RCC 7860 (cell line): ENCODE data around the gene SLC19A1.

Source experiments
- DNase-seq: peaks from one replicate; pipeline ENCODE4 v3.0.0-alpha.2; 2015; ENCODE audit warnings: low spot score
- FAIRE-seq: peaks from 2 replicates; lab custom pipeline; 2012; peaks lifted over from hg19 to GRCh38; lab: Jason Lieb, UNC

Gene SLC19A1

DNA sequence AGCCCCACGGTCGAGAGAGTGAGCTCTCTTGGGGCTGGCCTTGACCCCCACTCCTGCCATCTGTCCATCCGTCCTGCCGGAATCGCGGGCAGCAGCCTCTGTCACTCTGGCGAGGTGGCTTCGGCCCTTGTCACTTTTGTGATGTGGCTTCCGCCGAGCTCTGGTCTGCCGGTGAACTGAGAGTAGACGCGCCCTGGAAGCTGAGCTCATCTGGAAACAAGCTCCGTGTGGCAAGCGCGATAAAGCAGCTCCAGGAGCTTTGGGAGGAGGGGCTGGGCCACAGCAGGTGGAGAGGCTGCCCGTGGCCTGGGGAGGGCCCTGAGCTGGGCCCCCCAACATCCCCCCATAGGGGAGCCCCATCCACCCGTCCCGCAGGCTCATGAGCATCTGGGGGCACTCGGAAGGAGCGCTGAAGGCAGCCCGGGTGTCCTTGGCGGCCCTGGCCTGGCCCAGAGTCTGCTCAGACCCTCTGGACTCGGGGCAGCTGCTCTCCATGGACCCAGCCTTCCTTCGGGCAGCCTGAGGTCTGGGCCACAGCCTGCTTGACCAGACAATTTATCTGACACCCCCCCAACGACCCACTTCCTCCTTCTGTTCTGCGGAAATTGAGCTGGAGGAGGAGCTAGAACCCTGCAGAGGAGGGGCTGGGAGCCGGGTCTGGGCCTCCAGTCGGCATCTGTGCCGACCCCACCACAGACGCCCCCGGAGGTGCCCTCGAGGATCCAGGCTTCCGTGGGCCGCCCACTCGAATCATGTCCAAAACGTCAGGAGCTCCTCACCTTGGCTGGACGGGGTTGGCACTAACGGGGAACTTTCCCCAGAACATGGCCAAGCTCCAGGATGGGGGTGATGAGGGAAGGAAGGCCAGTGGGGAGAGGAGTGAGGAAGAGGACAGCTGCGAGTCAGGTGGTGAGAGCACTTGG is 59.1 kb downstream of the SLC19A1 start:
- DNase-seq, result no peak
- FAIRE-seq, result no peak

DNA sequence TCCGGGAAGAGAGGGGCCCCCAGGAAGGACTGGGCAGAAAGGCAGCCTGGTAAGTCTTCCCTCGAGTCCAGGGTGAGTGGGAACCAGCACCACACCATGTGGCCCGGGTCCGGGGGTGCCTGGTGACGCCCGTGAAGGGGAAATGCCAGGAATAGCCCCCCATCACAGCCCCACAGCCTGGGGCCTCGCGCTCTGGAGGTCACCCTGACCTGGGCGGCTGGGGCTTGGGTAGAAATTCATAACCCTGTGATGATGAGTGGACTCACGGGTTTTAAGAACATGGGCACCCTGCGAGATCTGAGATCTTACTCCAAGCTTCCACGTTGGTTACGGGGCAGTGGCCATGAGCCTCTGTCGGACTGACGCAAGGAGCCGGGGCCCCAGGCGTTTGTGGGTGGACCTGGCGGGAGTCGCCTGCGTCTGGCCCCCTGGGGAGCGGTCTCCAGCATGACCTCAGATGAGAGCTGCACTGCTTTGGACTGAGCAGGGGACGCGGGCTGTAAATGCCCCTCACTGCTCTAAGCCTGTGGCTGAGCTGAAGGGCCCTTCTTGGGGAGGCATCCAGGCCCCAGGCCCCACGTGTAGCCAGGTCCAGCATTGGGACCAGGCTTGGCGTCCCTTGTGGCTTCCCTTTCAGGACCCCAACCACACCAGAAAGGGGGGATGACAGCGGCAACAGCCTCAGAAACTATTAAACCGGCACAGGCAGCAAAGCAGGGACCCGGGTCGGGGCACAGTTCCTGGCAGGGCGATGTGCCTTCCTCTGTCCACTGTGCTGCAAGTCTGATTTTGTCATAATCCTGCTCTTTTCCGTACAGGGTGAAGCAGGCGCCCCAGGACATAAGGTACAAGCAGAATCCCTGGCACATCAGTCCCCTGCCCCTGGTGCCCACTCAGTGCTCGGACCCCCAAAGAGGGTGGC is 60.0 kb downstream of the SLC19A1 start:
- FAIRE-seq, result no peak
- DNase-seq, result no peak

DNA sequence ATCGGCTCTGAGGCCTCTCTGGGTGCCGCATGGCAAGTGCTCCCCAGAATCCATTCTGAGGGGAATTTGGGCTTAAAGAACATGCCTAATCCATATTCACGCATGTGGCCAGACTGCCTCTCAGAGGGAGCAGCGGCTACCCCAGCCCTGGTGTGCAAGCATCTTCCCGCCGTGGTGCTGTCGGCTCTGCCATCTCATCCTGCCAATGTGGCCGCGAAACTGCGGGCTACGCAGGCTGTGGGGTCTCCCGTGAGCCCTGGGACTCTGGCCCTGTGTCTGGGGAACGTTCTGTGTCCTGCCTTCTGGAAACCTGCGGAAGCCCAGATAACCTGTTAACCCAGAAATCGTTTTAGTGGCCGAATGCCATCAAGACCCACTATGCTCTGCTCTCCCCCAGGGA is 60.7 kb downstream of the SLC19A1 start:
- no peak for FAIRE-seq

DNA sequence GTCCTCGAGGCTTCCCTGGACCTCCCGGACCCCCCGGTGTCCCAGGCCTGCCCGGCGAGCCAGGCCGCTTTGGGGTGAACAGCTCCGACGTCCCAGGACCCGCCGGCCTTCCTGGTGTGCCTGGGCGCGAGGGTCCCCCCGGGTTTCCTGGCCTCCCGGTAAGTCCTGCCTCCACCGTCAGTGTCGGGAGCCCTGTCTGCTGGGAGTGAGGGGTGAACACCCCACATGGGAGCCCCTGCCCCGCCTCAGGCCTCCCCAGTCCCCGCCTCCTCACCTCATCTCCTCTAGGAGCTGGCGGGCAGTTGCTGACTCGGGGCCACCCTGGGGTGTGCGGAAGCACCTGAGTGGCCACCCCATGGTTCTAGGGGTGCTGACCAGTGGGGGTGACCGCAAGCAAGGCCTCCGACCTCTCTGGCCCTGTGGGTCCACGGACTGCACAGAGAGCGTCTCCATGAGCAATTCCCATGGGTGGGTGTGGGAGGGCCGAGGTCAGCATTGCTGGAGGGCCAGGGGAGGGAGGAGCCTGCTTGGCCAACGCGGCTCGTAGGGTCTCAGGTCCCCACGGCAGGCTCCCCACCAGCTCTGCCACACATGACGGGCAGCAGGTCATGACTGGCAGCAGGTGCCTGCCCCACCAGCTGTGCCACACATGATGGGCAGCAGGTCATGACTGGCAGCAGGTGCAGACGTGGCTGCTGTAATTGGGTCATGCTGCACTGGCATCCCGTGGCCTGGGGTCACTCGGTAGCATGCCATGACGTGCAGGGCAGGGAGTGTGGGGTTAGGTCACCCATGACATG is 61.3 kb downstream of the SLC19A1 start:
- DNase-seq (no peak), FAIRE-seq (no peak)

More for the DNA sequence above, 60.7 kb downstream of the SLC19A1 start:
- no peak for DNase-seq

DNA sequence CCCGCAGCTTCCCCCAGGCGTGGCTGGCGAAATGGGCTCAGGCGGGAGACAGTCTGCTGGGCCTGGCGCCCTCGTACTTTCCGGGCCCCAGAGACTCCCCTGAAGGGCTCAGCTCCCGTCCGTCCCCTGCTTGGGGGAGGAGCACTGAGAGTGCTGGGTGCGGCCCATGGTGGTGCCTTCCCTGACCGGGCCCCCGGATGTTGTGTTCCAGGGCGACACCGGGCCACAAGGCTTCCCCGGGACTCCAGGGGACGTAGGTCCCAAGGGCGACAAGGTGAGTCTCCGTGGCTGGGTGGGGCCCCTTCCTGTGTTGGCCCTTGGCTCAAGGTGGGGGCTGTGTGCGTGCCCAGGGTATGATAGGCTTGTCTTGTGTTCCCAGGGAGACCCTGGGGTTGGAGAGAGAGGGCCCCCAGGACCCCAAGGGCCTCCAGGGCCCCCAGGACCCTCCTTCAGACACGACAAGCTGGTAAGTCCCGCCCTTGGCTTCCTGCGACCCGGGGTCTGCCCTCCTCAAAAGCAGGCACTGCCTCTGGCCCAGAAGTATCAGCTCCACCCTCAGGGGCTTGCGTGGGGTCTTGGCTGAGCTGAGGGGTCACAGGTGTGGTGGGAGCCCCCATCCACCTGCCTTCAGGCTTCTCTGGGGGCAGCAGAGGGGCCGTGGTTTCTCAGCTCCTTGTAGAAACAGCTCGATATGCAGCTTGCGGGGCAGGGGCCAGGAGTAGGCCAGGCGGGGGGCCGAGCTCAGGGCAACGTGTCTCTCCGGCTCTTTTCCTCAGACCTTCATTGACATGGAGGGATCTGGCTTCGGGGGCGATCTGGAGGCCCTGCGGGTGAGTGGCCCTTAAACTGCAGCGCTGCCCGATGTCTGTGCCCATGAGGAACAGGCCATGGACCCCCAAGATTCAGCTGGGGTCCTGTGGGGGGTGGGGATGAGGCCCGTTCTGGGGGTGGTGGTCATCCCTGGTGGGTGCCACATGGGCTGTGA is 62.3 kb downstream of the SLC19A1 start:
- FAIRE-seq (no peak), DNase-seq (no peak)

DNA sequence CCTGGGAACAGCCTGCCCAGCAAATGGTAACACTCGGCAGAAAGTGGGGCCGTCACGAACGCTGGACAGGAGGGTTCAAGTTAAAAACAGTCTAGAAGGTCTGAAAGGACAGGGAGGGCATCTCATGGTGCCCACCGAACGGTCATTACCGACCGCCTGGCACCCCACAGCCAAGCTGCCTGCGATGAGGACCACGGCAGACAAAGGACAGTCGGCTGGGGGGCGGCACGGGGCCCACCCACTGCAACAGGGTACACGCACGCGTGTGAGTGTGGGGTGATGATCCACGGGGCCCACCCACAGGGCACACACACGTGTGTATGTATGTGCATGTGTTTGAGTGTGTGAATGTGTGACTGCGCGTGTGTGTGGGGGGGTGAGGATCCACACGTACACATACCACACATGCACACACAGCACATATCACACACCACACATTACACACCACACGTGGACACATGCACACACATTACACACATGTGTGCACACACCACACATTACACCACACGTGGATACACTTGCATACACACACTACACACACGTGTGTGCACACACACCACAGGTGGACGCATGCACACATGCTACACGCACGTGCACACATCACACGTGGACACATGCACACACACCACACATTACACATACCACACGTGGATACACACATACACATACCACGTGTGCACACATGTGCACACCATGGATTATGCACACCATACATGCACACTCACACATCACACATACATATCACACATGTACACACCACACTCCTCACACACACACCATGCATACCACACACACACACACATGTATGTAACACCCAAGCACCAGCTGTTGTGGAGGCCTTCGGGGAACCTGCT is 63.2 kb downstream of the SLC19A1 start:
- DNase-seq (no peak), FAIRE-seq (no peak)

DNA sequence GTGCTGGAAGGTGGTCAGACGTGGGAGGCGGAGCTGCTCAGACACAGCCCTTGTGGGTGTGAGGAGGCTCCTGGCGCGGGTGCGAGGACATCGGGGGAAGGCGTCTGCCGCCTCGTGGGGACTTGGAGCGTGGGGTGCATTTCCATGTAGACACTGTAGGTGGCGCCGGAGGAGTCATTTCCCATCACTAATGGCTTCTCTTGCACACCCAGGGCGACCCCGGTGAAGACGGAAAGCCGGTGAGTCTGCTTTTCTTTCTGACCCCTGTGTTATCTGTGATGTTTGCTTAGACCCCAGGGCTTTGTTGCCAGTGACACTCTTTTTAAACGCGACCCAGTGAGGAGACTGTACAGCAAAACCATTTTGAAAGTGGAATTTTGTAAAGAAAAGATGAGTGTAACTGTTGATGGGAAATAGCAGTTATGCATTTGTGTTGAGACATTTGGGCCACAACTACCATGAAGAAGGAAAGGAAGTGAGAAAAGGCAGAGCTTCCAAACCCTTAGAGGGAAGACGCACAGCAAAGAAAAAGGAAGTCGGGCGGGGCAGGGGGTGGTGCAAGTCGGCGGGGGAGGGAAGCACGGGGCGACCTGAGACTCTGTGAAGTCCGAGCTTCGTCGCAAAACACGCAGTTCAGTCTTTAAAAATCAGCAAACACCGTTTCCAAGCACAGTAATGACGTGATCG is 64.0 kb downstream of the SLC19A1 start:
- no peak for FAIRE-seq
- no peak for DNase-seq

DNA sequence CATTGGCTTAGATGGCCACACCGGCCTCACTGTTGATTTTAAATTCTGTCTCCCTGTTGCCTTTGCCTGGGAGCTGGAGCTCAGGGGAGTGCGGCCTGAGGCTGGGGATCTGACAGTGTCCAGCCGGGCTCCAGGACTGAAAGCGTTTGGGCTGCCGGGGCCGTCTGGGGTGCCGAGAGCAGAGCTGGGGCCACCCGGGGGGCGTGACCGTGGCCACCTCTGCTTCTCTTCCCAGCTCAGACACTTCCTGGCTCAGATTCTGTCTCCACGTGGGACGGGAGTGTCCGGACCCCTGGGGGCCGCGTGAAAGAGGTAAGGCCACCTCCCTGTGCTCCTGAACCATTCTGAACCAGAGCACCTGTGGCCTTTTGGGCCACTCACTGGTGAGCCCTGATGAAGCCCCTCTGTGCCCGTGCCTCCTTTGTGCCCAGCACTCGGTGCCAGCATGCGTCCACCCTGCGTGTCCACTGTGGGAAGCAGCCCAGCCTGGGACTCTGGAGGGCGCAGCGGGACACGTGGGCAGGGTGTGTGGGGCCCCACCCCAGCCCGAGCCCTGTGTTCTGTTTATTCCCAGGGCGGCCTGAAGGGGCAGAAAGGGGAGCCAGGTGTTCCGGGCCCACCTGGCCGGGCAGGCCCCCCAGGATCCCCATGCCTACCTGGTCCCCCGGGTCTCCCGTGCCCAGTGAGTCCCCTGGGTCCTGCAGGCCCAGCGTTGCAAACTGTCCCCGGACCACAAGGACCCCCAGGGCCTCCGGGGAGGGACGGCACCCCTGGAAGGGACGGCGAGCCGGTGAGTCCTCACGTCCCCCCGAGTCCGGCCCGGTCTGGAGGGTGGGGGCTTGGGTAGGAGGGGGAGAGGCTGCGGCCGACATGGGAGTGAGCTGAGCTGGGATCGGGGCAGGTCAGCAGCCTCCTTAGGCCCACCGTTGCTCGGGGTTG is 64.8 kb downstream of the SLC19A1 start:
- DNase-seq, result no peak
- FAIRE-seq, result no peak

DNA sequence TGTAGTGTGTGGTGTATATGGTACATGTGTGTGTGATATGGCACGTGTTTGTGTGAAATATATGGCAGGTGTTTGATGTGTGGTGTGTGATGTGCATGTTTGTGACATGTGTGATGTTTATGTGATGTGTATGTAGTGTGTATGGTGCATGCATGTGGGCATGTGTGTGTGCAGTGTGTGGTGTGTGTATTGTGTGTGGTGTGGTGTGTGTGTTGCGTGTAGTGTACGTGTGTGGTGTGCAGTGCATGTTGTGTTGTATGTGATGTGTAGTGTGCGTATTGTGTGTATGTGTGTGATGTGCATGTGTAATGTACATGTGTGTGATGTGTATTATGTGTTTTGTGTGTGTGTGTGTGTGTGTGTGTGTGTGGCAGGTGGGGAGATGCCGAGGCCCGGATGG is 65.7 kb downstream of the SLC19A1 start:
- no peak for DNase-seq
- FAIRE-seq, result no peak

DNA sequence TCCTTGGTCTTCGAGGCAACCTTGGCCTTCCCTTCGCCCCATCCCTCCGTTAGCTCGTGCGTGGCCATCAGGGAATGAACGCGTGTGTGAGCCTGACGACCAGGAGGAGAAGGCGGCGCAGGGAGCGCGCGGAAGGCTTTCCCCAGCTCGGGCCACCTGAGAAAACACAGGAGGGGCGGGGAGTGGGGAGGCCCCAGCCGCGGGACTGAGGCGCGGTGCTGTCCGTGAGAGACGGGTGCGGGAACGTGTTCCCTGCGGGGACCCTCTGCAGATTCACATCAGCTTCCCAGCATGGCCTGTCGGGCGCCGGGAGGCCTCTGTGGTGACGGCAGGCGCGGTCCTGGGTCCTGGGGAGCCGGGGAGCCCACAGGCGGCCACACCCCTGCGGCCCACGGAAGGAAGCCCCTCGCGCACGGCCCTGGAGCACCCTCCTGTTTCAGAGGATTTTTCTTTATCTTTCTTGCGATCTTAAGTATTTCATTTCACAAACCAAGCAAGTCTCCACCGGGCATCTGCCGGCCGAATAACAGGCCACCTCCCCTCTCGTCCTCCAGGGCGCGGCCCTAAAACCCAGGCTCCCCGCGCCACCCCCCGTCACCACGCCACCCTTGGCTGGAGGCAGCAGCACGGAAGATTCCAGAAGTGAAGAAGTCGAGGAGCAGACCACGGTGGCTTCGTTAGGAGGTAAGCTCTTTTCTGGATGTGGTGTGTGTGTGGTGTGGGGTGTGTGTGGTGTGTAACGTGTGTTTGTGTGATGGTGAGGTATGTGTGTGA is 66.3 kb downstream of the SLC19A1 start:
- no peak for DNase-seq
- FAIRE-seq, result no peak

DNA sequence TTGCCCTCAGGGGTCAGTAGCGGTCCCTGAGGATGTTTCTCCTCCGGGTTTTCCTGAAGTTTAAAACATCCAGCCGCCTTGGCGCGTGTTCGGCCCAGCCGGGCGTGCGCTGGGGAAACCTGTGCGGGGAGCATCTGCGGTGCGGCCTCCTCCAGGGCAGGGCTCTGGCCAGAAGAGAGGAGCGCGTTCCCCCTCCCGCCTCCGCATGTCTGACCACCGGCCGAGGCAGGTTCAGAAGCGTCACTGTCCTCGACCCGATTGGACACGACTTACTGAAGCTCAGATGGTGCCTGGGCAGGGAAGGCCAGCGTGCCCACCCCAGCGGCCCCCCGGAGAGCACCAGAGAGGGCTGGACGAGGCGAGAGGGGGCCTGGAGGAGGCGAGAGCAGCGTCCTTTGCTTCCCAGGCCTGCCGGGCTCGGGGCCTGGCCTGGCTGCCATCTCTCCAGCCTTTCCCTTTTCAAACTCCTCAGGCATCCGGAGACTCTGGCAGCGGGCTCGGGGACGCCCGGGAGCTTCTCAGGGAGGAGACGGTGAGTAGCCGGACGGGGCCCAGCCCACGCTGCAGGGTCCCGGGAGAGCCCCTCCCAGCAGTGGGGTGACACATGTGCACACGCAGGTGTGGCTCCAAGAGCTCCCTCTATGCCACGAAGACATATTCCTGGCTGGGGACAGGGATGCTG is 67.1 kb downstream of the SLC19A1 start:
- DNase-seq (no peak), FAIRE-seq (no peak)

DNA sequence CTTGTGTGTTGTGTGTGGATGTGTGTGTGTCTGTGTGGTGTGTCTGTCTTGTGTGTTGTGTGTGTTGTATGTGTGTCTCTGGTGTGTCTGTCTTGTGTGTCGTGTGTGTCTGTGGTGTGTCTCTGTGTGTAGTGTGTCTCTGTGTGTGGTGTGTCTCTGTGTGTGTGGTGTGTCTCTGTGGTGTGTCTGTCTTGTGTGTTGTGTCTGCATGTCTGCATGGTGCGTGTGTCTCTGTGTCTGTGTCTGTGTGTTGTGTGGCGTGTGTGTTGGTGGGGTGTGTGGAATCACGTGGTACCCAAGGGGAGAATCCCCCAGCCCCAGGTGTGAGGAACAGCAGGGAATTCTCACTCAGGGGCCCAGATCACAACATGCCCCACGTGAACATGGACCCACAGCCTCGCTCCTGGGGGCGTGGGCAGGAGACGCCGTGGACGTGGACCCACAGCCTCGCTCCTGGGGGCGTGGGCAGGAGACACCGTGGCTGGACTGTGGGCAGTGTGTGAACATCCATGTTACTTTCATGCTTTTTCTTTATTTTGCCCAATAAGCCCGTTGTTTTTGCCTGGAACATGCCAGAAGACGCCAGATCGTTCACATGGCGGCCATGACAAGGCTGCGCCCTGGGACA is 67.8 kb downstream of the SLC19A1 start:
- no peak for FAIRE-seq
- DNase-seq, result no peak

DNA sequence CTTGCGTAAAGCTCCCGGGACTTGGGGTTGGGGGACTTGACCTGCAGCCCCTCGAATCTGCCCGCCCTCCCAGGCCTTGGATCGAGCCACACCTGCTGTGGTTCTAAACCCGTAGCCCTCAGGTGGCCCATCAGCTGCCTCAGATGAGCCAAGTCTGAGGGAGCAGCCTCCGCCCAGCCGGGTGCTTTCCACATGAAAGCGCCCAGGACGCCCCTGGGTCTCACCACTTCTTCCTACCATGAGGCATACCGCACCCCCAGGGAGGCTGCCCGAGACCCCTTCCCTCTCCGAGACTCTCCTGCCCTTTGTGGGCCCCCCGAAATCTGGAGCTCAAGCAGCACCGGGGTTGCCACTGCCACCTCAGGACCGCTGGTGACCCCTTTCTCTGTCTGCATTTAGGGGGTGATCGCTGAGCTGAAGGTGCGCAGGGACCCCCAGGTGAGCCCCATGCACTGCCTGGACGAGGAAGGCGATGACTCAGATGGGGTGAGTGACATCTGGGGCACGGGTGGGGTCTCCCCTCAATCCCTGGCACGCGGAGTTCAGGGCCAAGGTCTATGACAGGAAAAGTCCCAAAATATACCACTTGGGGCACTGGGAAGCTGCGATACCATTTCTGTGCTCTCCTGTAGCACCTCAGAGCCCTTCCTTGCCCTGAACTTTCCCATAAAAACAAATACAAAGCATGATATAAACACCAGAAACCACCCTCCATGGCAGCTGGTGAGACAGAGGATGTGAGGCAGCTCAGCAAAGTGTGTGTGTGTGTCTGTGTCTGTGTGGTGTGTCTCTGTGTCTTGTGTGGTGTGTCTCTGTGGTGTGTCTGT is 68.5 kb downstream of the SLC19A1 start:
- no peak for DNase-seq
- no peak for FAIRE-seq
